DOHH2 (cell line): ENCODE measurements around the gene RPL36.
A peak's percentile ranks its signal among the peaks of the same experiment; 100 is the strongest.

Source experiments
- EZH2phosphoT487 ChIP-seq: fragments of 200-600 bp; sonication (generic); IDR thresholded peaks from 2 replicates; pipeline ENCODE4 v1.6.1; 2017; ENCODE audit warnings: borderline replicate concordance, mild to moderate bottlenecking, antibody characterized with exemption, low read length, moderate library complexity, mixed read lengths
- TF ChIP-seq, protein P1 (sequence below): fragments of 200-600 bp; sonication (generic); IDR thresholded peaks from one replicate; pipeline ENCODE4 v1.5.1; 2014; ENCODE audit warnings: antibody characterized with exemption, mild to moderate bottlenecking, low read depth, low read length; ENCODE audit not compliant: poor library complexity, severe bottlenecking

DNA sequence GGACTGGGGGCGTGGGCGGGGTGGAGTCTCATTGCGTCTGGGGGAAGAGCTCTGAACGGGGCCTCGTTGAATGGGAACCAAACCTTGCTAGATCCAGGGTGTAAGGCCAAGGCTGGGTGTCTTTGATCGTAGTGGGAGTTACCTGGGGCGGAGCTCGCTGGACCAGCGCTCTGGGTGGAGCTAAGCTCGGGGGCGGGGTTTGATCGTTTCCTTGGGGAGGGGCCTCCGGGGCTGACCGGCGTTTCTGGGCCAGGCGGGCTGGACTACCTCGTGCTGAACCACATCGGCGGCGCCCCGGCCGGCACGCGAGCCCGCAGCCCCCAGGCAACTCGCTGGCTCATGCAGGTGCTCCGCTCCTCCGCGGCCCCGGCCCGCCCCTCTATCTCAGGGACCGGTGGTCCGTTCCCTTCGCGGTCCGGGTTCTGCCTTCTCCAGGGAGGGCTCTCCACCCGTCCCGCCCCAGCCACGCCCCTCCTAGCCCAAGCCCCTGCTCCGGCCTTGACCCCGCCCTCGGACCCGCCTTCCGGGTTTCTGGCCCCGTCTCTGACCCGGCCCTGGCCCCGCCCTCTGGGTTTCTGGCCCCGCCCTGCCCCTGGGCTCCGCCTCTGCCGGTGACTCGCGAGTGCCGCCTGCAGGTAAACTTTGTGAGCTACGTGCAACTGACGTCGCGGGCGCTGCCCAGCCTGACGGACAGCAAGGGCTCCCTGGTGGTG, 3.3 kb upstream of the RPL36 start:
- TF ChIP-seq, protein P1, sequence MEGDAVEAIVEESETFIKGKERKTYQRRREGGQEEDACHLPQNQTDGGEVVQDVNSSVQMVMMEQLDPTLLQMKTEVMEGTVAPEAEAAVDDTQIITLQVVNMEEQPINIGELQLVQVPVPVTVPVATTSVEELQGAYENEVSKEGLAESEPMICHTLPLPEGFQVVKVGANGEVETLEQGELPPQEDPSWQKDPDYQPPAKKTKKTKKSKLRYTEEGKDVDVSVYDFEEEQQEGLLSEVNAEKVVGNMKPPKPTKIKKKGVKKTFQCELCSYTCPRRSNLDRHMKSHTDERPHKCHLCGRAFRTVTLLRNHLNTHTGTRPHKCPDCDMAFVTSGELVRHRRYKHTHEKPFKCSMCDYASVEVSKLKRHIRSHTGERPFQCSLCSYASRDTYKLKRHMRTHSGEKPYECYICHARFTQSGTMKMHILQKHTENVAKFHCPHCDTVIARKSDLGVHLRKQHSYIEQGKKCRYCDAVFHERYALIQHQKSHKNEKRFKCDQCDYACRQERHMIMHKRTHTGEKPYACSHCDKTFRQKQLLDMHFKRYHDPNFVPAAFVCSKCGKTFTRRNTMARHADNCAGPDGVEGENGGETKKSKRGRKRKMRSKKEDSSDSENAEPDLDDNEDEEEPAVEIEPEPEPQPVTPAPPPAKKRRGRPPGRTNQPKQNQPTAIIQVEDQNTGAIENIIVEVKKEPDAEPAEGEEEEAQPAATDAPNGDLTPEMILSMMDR, result peak; percentile 83
- TF ChIP-seq EZH2phosphoT487, result no peak
